ENCODE measurements around the gene ZNF831. TPM values are rescaled to one million over a fixed set of nuclear protein-coding genes. Genes with fewer than 3 reads are reported as not detected.

Gene ZNF831
- total and polyA plus RNA-seq, 4 donors = 0.14 to 1.0 (median 0.56) TPM

- no peaks in the 10 kb centered on the region for H3K4me1 ChIP-seq (ENCODE audit: control insufficient read depth in 5 of 5, insufficient read depth in 5 of 5, low read length in 5 of 5)
- peaks cover 0 to 3% (median 0%) of the 10 kb centered on the region in 4 donors for H3K9me3 ChIP-seq (ENCODE audit: control insufficient read depth in 4 of 4, insufficient read depth in 3 of 4, low read length in 3 of 4)
- H3K9ac ChIP-seq (ENCODE audit: insufficient read depth in 1 of 2, low read length in 2 of 2) = no peak overlapping the region
- no peak for DNase-seq
- no peak for TF ChIP-seq CTCF (IDR thresholded peaks at IDR 0.05; ENCODE audit: control extremely low read depth, extremely low read depth)
- 80 to 90% methylated on average over 3 of the region's 3 CpGs for WGBS, 2 donors
- H3K27ac ChIP-seq (ENCODE audit: low read depth in 1 of 2, low read length in 1 of 2) = no peak overlapping the region
- no peak overlapping the region for H3K4me3 ChIP-seq
- ATAC-seq (ENCODE audit: insufficient read depth, low FRiP score) = no peak
- no peaks in the 10 kb centered on the region for H3K36me3 ChIP-seq (ENCODE audit: control insufficient read depth in 4 of 4, insufficient read depth in 4 of 4, low read length in 4 of 4)
- H3K27me3 ChIP-seq (ENCODE audit: control insufficient read depth in 3 of 3, insufficient read depth in 3 of 3, low read length in 2 of 3) = no peaks in the 10 kb centered on the region
Observed at GRCh38 chr20:59135093-59135492, 28.5 kb upstream of the ZNF831 start.

- Histone ChIP-seq H3K36me3 (ENCODE audit: control insufficient read depth in 4 of 4, insufficient read depth in 4 of 4, low read length in 4 of 4) (no peaks in the 10 kb centered on the region), H3K9ac (ENCODE audit: insufficient read depth in 1 of 2, low read length in 2 of 2) (no peak overlapping the region), H3K9me3 (ENCODE audit: control insufficient read depth in 4 of 4, insufficient read depth in 3 of 4, low read length in 3 of 4) (peaks cover 0 to 3% (median 0%) of the 10 kb centered on the region in 4 donors), H3K4me1 (ENCODE audit: control insufficient read depth in 5 of 5, insufficient read depth in 5 of 5, low read length in 5 of 5) (peaks cover 0 to 1% (median 0%) of the 10 kb centered on the region in 5 donors), H3K27me3 (ENCODE audit: control insufficient read depth in 3 of 3, insufficient read depth in 3 of 3, low read length in 2 of 3) (no peaks in the 10 kb centered on the region), H3K27ac (ENCODE audit: low read depth in 1 of 2, low read length in 1 of 2) (no peak overlapping the region), H3K4me3 (no peak overlapping the region)
- ATAC-seq (ENCODE audit: insufficient read depth, low FRiP score) (no peak), DNase-seq (no peak)
- no peak for TF ChIP-seq CTCF (IDR thresholded peaks at IDR 0.05; ENCODE audit: control extremely low read depth, extremely low read depth)
- WGBS, 2 donors = 78 to 85% methylated on average over 3 of the region's 3 CpGs
Observed at GRCh38 chr20:59136027-59136426, 27.6 kb upstream of the ZNF831 start.

- H3K36me3 ChIP-seq (ENCODE audit: control insufficient read depth in 4 of 4, insufficient read depth in 4 of 4, low read length in 4 of 4) = no peaks in the 10 kb centered on the region
- no peaks in the 10 kb centered on the region for H3K27me3 ChIP-seq (ENCODE audit: control insufficient read depth in 3 of 3, insufficient read depth in 3 of 3, low read length in 2 of 3)
- no peak for TF ChIP-seq CTCF (IDR thresholded peaks at IDR 0.05; ENCODE audit: control extremely low read depth, extremely low read depth)
- peaks cover 0 to 3% (median 0%) of the 10 kb centered on the region in 4 donors for H3K9me3 ChIP-seq (ENCODE audit: control insufficient read depth in 4 of 4, insufficient read depth in 3 of 4, low read length in 3 of 4)
- H3K4me3 ChIP-seq = no peak overlapping the region
- 85 to 95% methylated on average over 1 of the region's 1 CpG for WGBS, 2 donors
- peaks cover 0 to 1% (median 0%) of the 10 kb centered on the region in 5 donors for H3K4me1 ChIP-seq (ENCODE audit: control insufficient read depth in 5 of 5, insufficient read depth in 5 of 5, low read length in 5 of 5)
- no peak overlapping the region for H3K27ac ChIP-seq (ENCODE audit: low read depth in 1 of 2, low read length in 1 of 2)
- DNase-seq = no peak
- H3K9ac ChIP-seq (ENCODE audit: insufficient read depth in 1 of 2, low read length in 2 of 2) = no peak overlapping the region
- ATAC-seq (ENCODE audit: insufficient read depth, low FRiP score) = no peak
Observed at GRCh38 chr20:59137532-59137931, 26.1 kb upstream of the ZNF831 start.

GRCh38 chr20:59138114-59138748 is 25.4 kb upstream of the ZNF831 start:
- Histone ChIP-seq H3K4me3 (no peak overlapping the region), H3K9me3 (ENCODE audit: control insufficient read depth in 4 of 4, insufficient read depth in 3 of 4, low read length in 3 of 4) (peaks cover 0 to 3% (median 0%) of the 10 kb centered on the region in 4 donors), H3K36me3 (ENCODE audit: control insufficient read depth in 4 of 4, insufficient read depth in 4 of 4, low read length in 4 of 4) (no peaks in the 10 kb centered on the region), H3K27ac (ENCODE audit: low read depth in 1 of 2, low read length in 1 of 2) (no peak overlapping the region), H3K9ac (ENCODE audit: insufficient read depth in 1 of 2, low read length in 2 of 2) (no peak overlapping the region), H3K4me1 (ENCODE audit: control insufficient read depth in 5 of 5, insufficient read depth in 5 of 5, low read length in 5 of 5) (peaks cover 0 to 1% (median 0%) of the 10 kb centered on the region in 5 donors), H3K27me3 (ENCODE audit: control insufficient read depth in 3 of 3, insufficient read depth in 3 of 3, low read length in 2 of 3) (no peaks in the 10 kb centered on the region)
- WGBS, 2 donors = 87 to 89% methylated on average over 6 of the region's 6 CpGs
- no peak for TF ChIP-seq CTCF (IDR thresholded peaks at IDR 0.05; ENCODE audit: control extremely low read depth, extremely low read depth)
- DNase-seq (no peak), ATAC-seq (ENCODE audit: insufficient read depth, low FRiP score) (no peak)

Measured in lung (tissue), 12 donors.